Uterus (tissue), 2 donors: ENCODE measurements around the gene GATAD2A.

Source experiments
- CTCF ChIP-seq, 4 experiments: fragments of 200-600 bp in 2 of 4; fragments of 450-650 bp in 2 of 4; sonication (generic) in 2 of 4; IDR thresholded peaks; one replicate each; pipeline ENCODE4 v1.5.1; 2016 to 2019; ENCODE audit warnings: antibody characterized with exemption in 4 of 4, mild to moderate bottlenecking in 2 of 4, moderate library complexity in 1 of 4
- POLR2A ChIP-seq, 2 donors: fragments of 450-650 bp; IDR thresholded peaks; one replicate each; pipeline ENCODE4 v1.6.1; 2016; ENCODE audit warnings: antibody characterized with exemption in 2 of 2, mild to moderate bottlenecking in 1 of 2, moderate library complexity in 1 of 2

- TF ChIP-seq CTCF (IDR thresholded peaks at IDR 0.05) (no peak), POLR2A (IDR thresholded peaks at IDR 0.05) (no peak)
These were observed 29.1 kb downstream of the GATAD2A start for GRCh38 chr19:19434483-19435045.
